H9 (cell line): Measurements from ENCODE around the gene CFDP1. TPM values are rescaled to one million over a fixed set of nuclear protein-coding genes. Genes with fewer than 3 reads are reported as not detected.

ENCODE experiments used
- DNase-seq: peaks from one replicate; pipeline ENCODE4 v3.0.0-alpha.2; 2017
- H2AFZ ChIP-seq: one replicate; pipeline ENCODE4 v1.6.1; 2013; ENCODE audit warnings: mild to moderate bottlenecking, low read length, control low read depth, moderate library complexity
- H2AK5ac ChIP-seq: 2 replicates; pipeline ENCODE4 v1.6.1; 2013; ENCODE audit warnings: low read length, control low read depth, mixed read lengths; ENCODE audit not compliant: insufficient read length
- H2BK120ac ChIP-seq: one replicate; pipeline ENCODE4 v1.6.1; 2013; ENCODE audit warnings: low read depth, mild to moderate bottlenecking, low read length, control low read depth, inconsistent platforms; ENCODE audit not compliant: poor library complexity, severe bottlenecking
- H2BK12ac ChIP-seq: 2 replicates; pipeline ENCODE4 v1.6.1; 2013; ENCODE audit warnings: low read length, control low read depth, mixed read lengths, low read depth; ENCODE audit not compliant: insufficient read length
- H2BK15ac ChIP-seq: 2 replicates; pipeline ENCODE4 v1.6.1; 2013; ENCODE audit warnings: low read depth, low read length, control low read depth
- H2BK20ac ChIP-seq: one replicate; pipeline ENCODE4 v1.6.1; 2013; ENCODE audit warnings: low read depth, mild to moderate bottlenecking, low read length, control low read depth, inconsistent platforms; ENCODE audit not compliant: poor library complexity, severe bottlenecking
- H2BK5ac ChIP-seq: 2 replicates; pipeline ENCODE4 v1.6.1; 2013; ENCODE audit warnings: low read length, control low read depth, mixed read lengths; ENCODE audit not compliant: insufficient read length
- H3K14ac ChIP-seq: 2 replicates; pipeline ENCODE4 v1.6.1; 2013; ENCODE audit warnings: low read length, control low read depth; ENCODE audit not compliant: insufficient read depth
- H3K18ac ChIP-seq: 2 replicates; pipeline ENCODE4 v1.6.1; 2013; ENCODE audit warnings: low read depth, mild to moderate bottlenecking, mixed read lengths, low read length, control low read depth; ENCODE audit not compliant: insufficient read length
- H3K23ac ChIP-seq: 2 replicates; pipeline ENCODE4 v1.6.1; 2013; ENCODE audit warnings: low read length, control low read depth, mixed read lengths, low read depth; ENCODE audit not compliant: insufficient read length
- H3K23me2 ChIP-seq: 2 replicates; pipeline ENCODE4 v1.6.1; 2013; ENCODE audit warnings: low read depth, mild to moderate bottlenecking, mixed read lengths, low read length, control low read depth; ENCODE audit not compliant: insufficient read length, poor library complexity, severe bottlenecking
- H3K27ac ChIP-seq: 2 replicates; pipeline ENCODE4 v1.5.1; 2013; ENCODE audit warnings: low read length, control low read depth, mixed read lengths, low read depth; ENCODE audit not compliant: insufficient read length
- H3K27me3 ChIP-seq: 2 replicates; pipeline ENCODE4 v1.6.1; 2013; ENCODE audit warnings: low read length, control low read depth, inconsistent platforms; ENCODE audit not compliant: insufficient read depth
- H3K4ac ChIP-seq: 2 replicates; pipeline ENCODE4 v1.6.1; 2013; ENCODE audit warnings: low read depth, mild to moderate bottlenecking, control low read depth, inconsistent platforms, low read length, moderate library complexity
- H3K4me1 ChIP-seq: 2 replicates; pipeline ENCODE4 v1.6.1; 2013; ENCODE audit warnings: low read length, control low read depth, inconsistent platforms; ENCODE audit not compliant: insufficient read depth
- H3K4me2 ChIP-seq: 2 replicates; pipeline ENCODE4 v1.6.1; 2013; ENCODE audit warnings: low read length, control low read depth, mixed read lengths; ENCODE audit not compliant: insufficient read length, insufficient read depth
- H3K56ac ChIP-seq: 2 replicates; pipeline ENCODE4 v1.6.1; 2013; ENCODE audit warnings: low read depth, mild to moderate bottlenecking, mixed read lengths, low read length, control low read depth; ENCODE audit not compliant: insufficient read length
- H3K79me1 ChIP-seq: 2 replicates; pipeline ENCODE4 v1.6.1; 2013; ENCODE audit warnings: low read depth, mild to moderate bottlenecking, moderate library complexity, low read length, control low read depth, inconsistent platforms; ENCODE audit not compliant: insufficient read depth, poor library complexity, severe bottlenecking
- H3K79me2 ChIP-seq: 2 replicates; pipeline ENCODE4 v1.6.1; 2013; ENCODE audit warnings: low read length, control low read depth, inconsistent platforms; ENCODE audit not compliant: insufficient read depth
- H3K9ac ChIP-seq: 2 replicates; pipeline ENCODE4 v1.6.1; 2013; ENCODE audit warnings: low read length, control low read depth, mixed read lengths; ENCODE audit not compliant: insufficient read length; ENCODE audit errors: extremely low read depth
- H3K9me3 ChIP-seq: one replicate; pipeline ENCODE4 v1.6.1; 2013; ENCODE audit warnings: low read depth, low read length, inconsistent platforms; ENCODE audit not compliant: control insufficient read depth
- H3T11ph ChIP-seq: one replicate; pipeline ENCODE4 v1.6.1; 2013; ENCODE audit warnings: mild to moderate bottlenecking, low read length, control low read depth, inconsistent platforms
- H4K20me1 ChIP-seq: one replicate; pipeline ENCODE4 v1.6.1; 2013; ENCODE audit not compliant: control insufficient read depth, insufficient read length, insufficient read depth
- H4K5ac ChIP-seq: 2 replicates; pipeline ENCODE4 v1.6.1; 2013; ENCODE audit warnings: low read depth, mild to moderate bottlenecking, mixed read lengths, low read length, control low read depth; ENCODE audit not compliant: insufficient read length
- H4K8ac ChIP-seq: replicated peaks from 2 replicates; pipeline ENCODE4 v1.6.1; 2013; ENCODE audit warnings: low read length, control low read depth, mixed read lengths, low read depth; ENCODE audit not compliant: insufficient read length
- H4K91ac ChIP-seq: 2 replicates; pipeline ENCODE4 v1.6.1; 2013; ENCODE audit warnings: low read depth, mild to moderate bottlenecking, moderate library complexity, mixed read lengths, low read length, control low read depth; ENCODE audit not compliant: insufficient read length
- H3K27ac Mint-ChIP-seq, 3 experiments: 2 replicates in 2 of 3; 3 replicates in 1 of 3; pipeline ENCODE4 v1.8.0; 2020 to 2021; ENCODE audit warnings: mixed read lengths in 3 of 3, mild to moderate bottlenecking in 1 of 3, moderate library complexity in 1 of 3
- H3K27me3 Mint-ChIP-seq: 2 replicates; pipeline ENCODE4 v1.8.0; 2021; ENCODE audit warnings: low read depth, mild to moderate bottlenecking, moderate library complexity, mixed read lengths
- H3K36me3 Mint-ChIP-seq, 3 experiments: 2 replicates in 2 of 3; 3 replicates in 1 of 3; pipeline ENCODE4 v1.8.0; 2020 to 2021; ENCODE audit warnings: low read depth in 3 of 3, mixed read lengths in 3 of 3; ENCODE audit not compliant: insufficient read depth in 1 of 3
- H3K4me1 Mint-ChIP-seq, 2 experiments: 2 replicates each; pipeline ENCODE4 v1.8.0; 2020; ENCODE audit warnings: mixed read lengths in 2 of 2
- H3K4me3 Mint-ChIP-seq, 2 experiments: 2 replicates in 1 of 2; 3 replicates in 1 of 2; pipeline ENCODE4 v1.8.0; 2020 to 2021; ENCODE audit warnings: mild to moderate bottlenecking in 2 of 2, mixed read lengths in 2 of 2, moderate library complexity in 1 of 2
- H3K9me3 Mint-ChIP-seq, 2 experiments: 2 replicates in 1 of 2; 3 replicates in 1 of 2; pipeline ENCODE4 v1.8.0; 2020; ENCODE audit warnings: mild to moderate bottlenecking in 2 of 2, mixed read lengths in 2 of 2, moderate library complexity in 1 of 2
- CTCF ChIP-seq: fragments of 200-600 bp; sonication (generic); conservative IDR thresholded peaks from 3 replicates; pipeline ENCODE4 v1.8.0; 2021; ENCODE audit warnings: antibody characterized with exemption, mild to moderate bottlenecking
- WGBS: extraction: QIAGEN DNeasy Blood & Tissue Kit; methylation state at CpG from one replicate; pipeline ENCODE4 v1.1.7; 2013; ENCODE audit warnings: missing lambda C conversion rate, low lambda C conversion rate, mixed read lengths; ENCODE audit not compliant: insufficient read length; ENCODE audit errors: extremely low coverage; 5-methylcytosine and 5-hydroxymethylcytosine counted together
- total RNA-seq: library from RNA; stranded (reverse); gene quantifications from 2 replicates; pipeline ENCODE4 v1.2.1, GENCODE V29; 2021

The CFDP1 gene
- total RNA-seq, 1 experiment from 2014 or later, result 89.2 TPM

GRCh38 chr16:75337430-75337829, 95.9 kb downstream of the CFDP1 start:
- no peak for TF ChIP-seq CTCF
- H3K4me1 Mint-ChIP-seq, result peaks cover 19 to 23% of the 10 kb centered on the region in 2 experiments

More at GRCh38 chr16:75337430-75337829, 95.9 kb downstream of the CFDP1 start:
- Histone ChIP-seq H3K14ac (no peak overlapping the region), H3K4ac (no peak overlapping the region), H3K4me2 (no peak overlapping the region), H2AFZ (no peak overlapping the region), H3K23ac (no peak overlapping the region), H2BK5ac (no peak overlapping the region), H2BK15ac (no peak overlapping the region), H2BK20ac (no peak overlapping the region), H2BK12ac (no peak overlapping the region), H2BK120ac (no peak overlapping the region), H4K8ac (no peak overlapping the region), H3K27me3 (no peaks in the 10 kb centered on the region), H4K20me1 (no peaks in the 10 kb centered on the region), H3T11ph (no peak overlapping the region), H3K4me1 (peaks cover 2% of the 10 kb centered on the region), H3K9ac (no peak overlapping the region), H3K56ac (no peak overlapping the region), H2AK5ac (no peak overlapping the region), H3K18ac (no peak overlapping the region), H3K23me2 (no peaks in the 10 kb centered on the region), H3K9me3 (no peaks in the 10 kb centered on the region), H4K91ac (no peak overlapping the region), H3K79me1 (no peaks in the 10 kb centered on the region), H3K79me2 (no peaks in the 10 kb centered on the region), H4K5ac (no peak overlapping the region), H3K27ac (no peak overlapping the region)
- DNase-seq, result no peak
- WGBS, result no CpG with 5 or more reads among the region's 6 CpGs
- H3K27ac Mint-ChIP-seq, result no peak overlapping the region; a peak in 2 of 7 replicates
- peaks cover 0 to 22% (median 16%) of the 10 kb centered on the region in 3 experiments for H3K36me3 Mint-ChIP-seq
- no peaks in the 10 kb centered on the region for H3K27me3 Mint-ChIP-seq
- H3K9me3 Mint-ChIP-seq, result no peaks in the 10 kb centered on the region
- H3K4me3 Mint-ChIP-seq, result no peak overlapping the region
